PC-3 (cell line): ENCODE data around the gene DLG5. TPM values are rescaled to one million over a fixed set of nuclear protein-coding genes. Genes with fewer than 3 reads are reported as not detected.
A peak's percentile ranks its signal among the peaks of the same experiment; 100 is the strongest.

Experiments
- ATAC-seq: fragments of 200-7000 bp; cut with Tn5 transposase; 2 replicates; pipeline ENCODE4 v1.9.1; 2020; ENCODE audit warnings: mild to moderate bottlenecking, moderate library complexity
- BruUV-seq: library from RNA; stranded (reverse); fragments of 400-500 nt; replicated peaks from 2 replicates; lab custom pipeline; 2021; lab: Mats Ljungman, UMichigan
- CTCF ChIA-PET: fragments of 300-600 bp; sonication (Branson Sonifier 250); formaldehyde crosslinking; loops from one replicate; lab custom pipeline; 2022; ENCODE audit warnings: antibody characterized with exemption; lab: Charles Lee
- POLR2A ChIA-PET: fragments of 300-600 bp; sonication (Branson Sonifier 250); formaldehyde crosslinking; loops from one replicate; lab custom pipeline; 2022; ENCODE audit warnings: antibody characterized with exemption; ENCODE audit not compliant: unreplicated experiment; lab: Charles Lee
- DNase-seq: peaks from one replicate; pipeline ENCODE4 v3.0.0-alpha.2; 2015
- H2AFZ ChIP-seq: fragments of 300-600 bp; sonication (generic); 2 replicates; pipeline ENCODE4 v1.6.0; 2016; ENCODE audit warnings: antibody characterized with exemption, low read length
- H3F3A ChIP-seq: fragments of 300-600 bp; sonication (generic); one replicate; pipeline ENCODE4 v1.6.0; 2017; ENCODE audit warnings: antibody characterized with exemption, low read length, control low read depth, mild to moderate bottlenecking; ENCODE audit not compliant: unreplicated experiment
- H3K27ac ChIP-seq: fragments of 300-600 bp; sonication (generic); 2 replicates; pipeline ENCODE4 v1.5.1; 2016; ENCODE audit warnings: mild to moderate bottlenecking, low read length
- H3K27me3 ChIP-seq: fragments of 300-600 bp; sonication (generic); 2 replicates; pipeline ENCODE4 v1.6.1; 2016; ENCODE audit warnings: low read length, mixed read lengths
- H3K36me3 ChIP-seq: fragments of 300-600 bp; sonication (generic); 2 replicates; pipeline ENCODE4 v1.6.1; 2016; ENCODE audit warnings: low read depth, mixed run types, low read length, mixed read lengths
- H3K4me1 ChIP-seq: fragments of 300-600 bp; sonication (generic); 2 replicates; pipeline ENCODE4 v1.5.1; 2016; ENCODE audit warnings: low read length; ENCODE audit not compliant: insufficient read depth
- H3K4me2 ChIP-seq: fragments of 300-600 bp; sonication (generic); 2 replicates; pipeline ENCODE4 v1.6.0; 2016; ENCODE audit warnings: low read length
- H3K4me3 ChIP-seq: fragments of 300-600 bp; sonication (generic); 2 replicates; pipeline ENCODE4 v1.5.1; 2016; ENCODE audit warnings: mild to moderate bottlenecking, low read length, mixed read lengths
- H3K79me2 ChIP-seq: fragments of 300-600 bp; sonication (generic); 2 replicates; pipeline ENCODE4 v1.6.1; 2017; ENCODE audit warnings: low read length, mixed read lengths
- H3K9ac ChIP-seq: fragments of 300-600 bp; sonication (generic); 2 replicates; pipeline ENCODE4 v1.6.0; 2016; ENCODE audit warnings: mild to moderate bottlenecking, low read length
- H3K9me2 ChIP-seq: fragments of 300-600 bp; sonication (generic); replicated peaks from 2 replicates; pipeline ENCODE4 v1.6.1; 2016; ENCODE audit warnings: mixed run types, low read length, mixed read lengths
- H3K9me3 ChIP-seq: fragments of 300-600 bp; sonication (generic); 2 replicates; pipeline ENCODE4 v1.6.1; 2016; ENCODE audit warnings: low read length, mixed read lengths
- H4K20me1 ChIP-seq: fragments of 300-600 bp; sonication (generic); 2 replicates; pipeline ENCODE4 v1.6.1; 2016; ENCODE audit warnings: low read length, mixed read lengths
- EZH2 ChIP-seq: fragments of 300-600 bp; sonication (generic); IDR thresholded peaks from one replicate; pipeline ENCODE4 v1.6.1; 2017; ENCODE audit warnings: antibody characterized with exemption, mild to moderate bottlenecking, low read length; ENCODE audit not compliant: unreplicated experiment
- EZH2phosphoT487 ChIP-seq: fragments of 300-600 bp; sonication (generic); IDR thresholded peaks from 2 replicates; pipeline ENCODE4 v1.6.1; 2018; ENCODE audit warnings: mild to moderate bottlenecking, antibody characterized with exemption, low read length, borderline replicate concordance
- intact Hi-C: fragments of 100-400 bp; cut with micrococcal nuclease; formaldehyde crosslinking; loops from 2 replicates; pipeline ENCODE4 v1.9.0; 2023
- total RNA-seq: library from RNA; depleted of rRNA; stranded (reverse); fragments of >200 nt; gene quantifications from 2 replicates; pipeline ENCODE4 v1.2.3, GENCODE V29; 2014
- TF ChIP-seq, protein P1 (sequence below): fragments of 300-600 bp; sonication (generic); conservative IDR thresholded peaks from 2 replicates; pipeline ENCODE4 v1.5.1; 2017; ENCODE audit warnings: antibody characterized with exemption, low read depth, mild to moderate bottlenecking, low read length

The DLG5 gene
- total RNA-seq, 1 experiment from 2014 or later: 118 TPM

DNA sequence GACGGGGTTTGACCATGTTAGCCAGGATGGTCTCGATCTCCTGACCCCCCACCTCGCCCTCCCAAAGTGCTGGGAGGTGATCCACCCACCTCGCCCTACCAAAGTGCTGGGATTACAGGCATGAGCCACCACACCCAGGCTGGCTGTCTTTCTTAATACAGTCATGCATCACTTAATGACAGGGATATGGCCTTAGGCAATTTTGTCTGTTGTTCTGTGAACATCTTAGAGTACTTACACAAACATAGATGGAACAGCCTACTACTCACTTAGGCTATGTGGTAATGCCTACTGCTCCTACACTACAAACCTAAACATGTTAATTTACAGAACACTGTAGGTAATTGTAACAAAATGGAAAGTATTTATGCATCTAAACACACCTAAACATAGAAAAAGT, 182.3 kb downstream of the DLG5 start:
- ChIA-PET CTCF (interaction anchor here (0.7 kb wide), 1 partner anchor 30 kb away, joined by 6 read pairs; no protein-coding TSS in a partner anchor), POLR2A (no interaction called here)
- no peaks in the 10 kb centered on the region for H3F3A ChIP-seq
- no peaks in the 10 kb centered on the region for H3K9me2 ChIP-seq
- no peak overlapping the region for H2AFZ ChIP-seq
- H3K27me3 ChIP-seq: no peaks in the 10 kb centered on the region
- no peak overlapping the region for H3K4me2 ChIP-seq
- no peaks in the 10 kb centered on the region for H3K79me2 ChIP-seq
- no peak overlapping the region for H3K9ac ChIP-seq
- no TSS peak for BruUV-seq
- H4K20me1 ChIP-seq: no peaks in the 10 kb centered on the region
- intact Hi-C loops: no loop called here
- no peaks in the 10 kb centered on the region for H3K4me1 ChIP-seq
- TF ChIP-seq EZH2phosphoT487 (no peak), EZH2 (no peak)
- TF ChIP-seq, protein P1, sequence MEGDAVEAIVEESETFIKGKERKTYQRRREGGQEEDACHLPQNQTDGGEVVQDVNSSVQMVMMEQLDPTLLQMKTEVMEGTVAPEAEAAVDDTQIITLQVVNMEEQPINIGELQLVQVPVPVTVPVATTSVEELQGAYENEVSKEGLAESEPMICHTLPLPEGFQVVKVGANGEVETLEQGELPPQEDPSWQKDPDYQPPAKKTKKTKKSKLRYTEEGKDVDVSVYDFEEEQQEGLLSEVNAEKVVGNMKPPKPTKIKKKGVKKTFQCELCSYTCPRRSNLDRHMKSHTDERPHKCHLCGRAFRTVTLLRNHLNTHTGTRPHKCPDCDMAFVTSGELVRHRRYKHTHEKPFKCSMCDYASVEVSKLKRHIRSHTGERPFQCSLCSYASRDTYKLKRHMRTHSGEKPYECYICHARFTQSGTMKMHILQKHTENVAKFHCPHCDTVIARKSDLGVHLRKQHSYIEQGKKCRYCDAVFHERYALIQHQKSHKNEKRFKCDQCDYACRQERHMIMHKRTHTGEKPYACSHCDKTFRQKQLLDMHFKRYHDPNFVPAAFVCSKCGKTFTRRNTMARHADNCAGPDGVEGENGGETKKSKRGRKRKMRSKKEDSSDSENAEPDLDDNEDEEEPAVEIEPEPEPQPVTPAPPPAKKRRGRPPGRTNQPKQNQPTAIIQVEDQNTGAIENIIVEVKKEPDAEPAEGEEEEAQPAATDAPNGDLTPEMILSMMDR: no peak
- no peak overlapping the region for H3K4me3 ChIP-seq
- peak; percentile 72 for ATAC-seq
- no peaks in the 10 kb centered on the region for H3K36me3 ChIP-seq
- peak; percentile 91 for DNase-seq
- H3K9me3 ChIP-seq: 0 out of 2 replicates have a peak, but pooled peaks cover 4% of the 10 kb centered on the region
- no peak overlapping the region for H3K27ac ChIP-seq

DNA sequence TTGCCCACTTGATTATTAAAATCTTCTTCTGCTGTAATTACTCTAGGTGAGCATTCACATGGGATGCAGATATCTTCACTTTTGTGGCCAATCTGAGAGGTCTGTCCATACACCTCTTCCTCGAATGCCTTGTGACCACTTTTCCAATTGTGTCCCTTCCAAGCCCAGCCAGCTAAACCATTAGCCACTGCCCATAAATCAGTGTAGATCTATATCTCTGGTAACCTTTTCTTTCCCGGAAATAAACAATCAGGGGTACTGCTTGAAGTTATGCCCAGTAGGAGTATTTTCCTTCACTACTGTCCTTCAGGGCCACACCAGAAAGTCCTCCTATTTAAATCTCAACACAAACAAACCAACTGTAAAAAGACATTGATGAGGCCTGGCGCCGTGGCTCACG, 184.4 kb downstream of the DLG5 start:
- Histone ChIP-seq H3K79me2 (no peaks in the 10 kb centered on the region), H3K27ac (no peak overlapping the region), H3K9me2 (no peaks in the 10 kb centered on the region), H3K4me3 (no peak overlapping the region), H3K9ac (no peak overlapping the region), H3K4me2 (no peak overlapping the region), H3K27me3 (no peaks in the 10 kb centered on the region), H3K9me3 (0 out of 2 replicates have a peak, but pooled peaks cover 4% of the 10 kb centered on the region), H2AFZ (no peak overlapping the region), H4K20me1 (no peaks in the 10 kb centered on the region), H3F3A (no peaks in the 10 kb centered on the region), H3K4me1 (peaks cover 13% of the 10 kb centered on the region), H3K36me3 (no peaks in the 10 kb centered on the region; the same call in 1 of the 2 replicates)
- no peak for TF ChIP-seq EZH2
- no peak for TF ChIP-seq EZH2phosphoT487
- TF ChIP-seq, protein P1: no peak
- POLR2A ChIA-PET: interaction anchor here (0.6 kb wide), 1 partner anchor 74 kb away, joined by 10 read pairs; no protein-coding TSS in a partner anchor
- no TSS peak for BruUV-seq
- CTCF ChIA-PET: no interaction called here
- DNase-seq: no peak
- intact Hi-C loops: no loop called here
- no peak for ATAC-seq

DNA sequence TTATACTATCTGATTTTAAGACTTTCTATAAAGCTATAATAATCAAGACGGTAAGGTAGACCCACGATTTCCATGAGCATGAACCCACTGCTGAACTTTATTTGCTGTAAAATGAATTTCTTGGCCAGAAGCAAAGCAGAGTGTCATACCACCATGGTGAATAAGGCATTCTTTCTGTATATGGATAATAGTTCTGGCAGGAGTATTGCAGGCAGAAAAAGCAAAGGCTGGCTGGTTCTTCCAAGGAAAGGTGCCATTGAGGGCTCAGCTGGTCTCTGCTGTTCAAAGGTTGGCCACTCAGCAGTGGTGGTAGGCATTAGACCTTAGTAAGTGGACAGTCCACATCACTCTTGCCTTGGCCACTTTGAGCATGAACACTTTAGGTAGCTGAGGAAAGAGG, 184.8 kb downstream of the DLG5 start:
- H3K27ac ChIP-seq: no peak overlapping the region
- H4K20me1 ChIP-seq: no peaks in the 10 kb centered on the region
- no peak overlapping the region for H2AFZ ChIP-seq
- BruUV-seq: no TSS peak
- H3F3A ChIP-seq: no peaks in the 10 kb centered on the region
- H3K9me2 ChIP-seq: no peaks in the 10 kb centered on the region
- no peaks in the 10 kb centered on the region for H3K79me2 ChIP-seq
- intact Hi-C loops: no loop called here
- no peak overlapping the region for H3K4me3 ChIP-seq
- TF ChIP-seq, protein P1: no peak
- TF ChIP-seq EZH2: no peak
- no peak for TF ChIP-seq EZH2phosphoT487
- peaks cover 13% of the 10 kb centered on the region for H3K4me1 ChIP-seq
- ChIA-PET POLR2A (interaction anchor here (0.6 kb wide), 1 partner anchor 73 kb away, joined by 10 read pairs; no protein-coding TSS in a partner anchor), CTCF (no interaction called here)
- H3K36me3 ChIP-seq: no peaks in the 10 kb centered on the region; the same call in 1 of the 2 replicates
- ATAC-seq (no peak), DNase-seq (no peak)
- H3K27me3 ChIP-seq: no peaks in the 10 kb centered on the region
- no peak overlapping the region for H3K4me2 ChIP-seq
- no peak overlapping the region for H3K9ac ChIP-seq
- 0 out of 2 replicates have a peak, but pooled peaks cover 4% of the 10 kb centered on the region for H3K9me3 ChIP-seq
